ENCODE data around the gene ZNF512B. TPM values are rescaled to one million over a fixed set of nuclear protein-coding genes. Genes with fewer than 3 reads are reported as not detected.

Gene ZNF512B
- total RNA-seq, 2 donors from 2014 or later: 23.7 to 26.8 TPM

DNA sequence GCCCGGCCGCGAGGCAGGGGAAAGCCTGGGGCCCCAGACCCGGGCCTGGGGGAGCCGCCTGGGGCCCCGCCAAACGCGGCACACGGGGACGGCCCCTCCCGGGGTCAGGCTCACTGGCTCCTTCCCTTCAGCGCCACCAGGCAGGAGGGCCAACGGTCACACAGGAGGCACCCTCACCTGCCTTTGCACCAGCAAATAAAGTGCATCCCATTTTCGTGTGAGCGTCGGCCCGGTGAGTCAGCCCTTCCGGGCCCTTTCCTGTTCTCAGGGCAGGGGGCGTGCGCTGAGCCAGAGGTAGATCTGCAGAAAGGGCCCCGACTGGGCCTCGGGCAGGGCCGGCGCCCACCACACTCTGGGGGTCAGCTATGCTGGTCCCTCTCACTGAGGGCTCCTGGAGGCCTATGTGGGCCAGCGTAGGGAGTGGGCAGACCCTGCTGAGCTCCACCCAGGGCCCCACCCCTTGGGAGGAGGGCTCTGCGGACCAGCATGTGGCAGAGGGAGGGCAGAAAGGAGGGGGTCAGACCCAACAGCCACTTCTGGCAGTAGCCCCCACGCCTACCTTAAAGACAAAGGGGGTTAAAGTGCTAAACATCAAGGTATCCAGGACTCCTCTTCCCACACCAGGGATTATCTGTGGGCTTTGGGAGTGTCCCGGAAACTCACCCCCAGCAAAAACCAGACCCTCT lies 12.6 kb downstream of the ZNF512B start:
- H3K4me1 Mint-ChIP-seq: peaks cover 29% of the 10 kb centered on the region
- Histone ChIP-seq H3K9ac (ENCODE audit: extremely low read depth, low read length, poor library complexity, severe bottlenecking) (peak overlapping the region; percentile 49), H3K27me3 (ENCODE audit: control insufficient read depth, insufficient read depth, low read length, poor library complexity, severe bottlenecking) (no peaks in the 10 kb centered on the region), H3K36me3 (ENCODE audit: control insufficient read depth, insufficient read depth, low read length) (peaks cover 6% of the 10 kb centered on the region), H3K4me3 (ENCODE audit: low read length) (peak overlapping the region; percentile 75), H3K27ac (ENCODE audit: low read depth, low read length) (no peak overlapping the region), H3K9me3 (ENCODE audit: control insufficient read depth, low read length) (no peaks in the 10 kb centered on the region), H3K4me1 (ENCODE audit: control insufficient read depth, insufficient read depth, low read length) (peaks cover 15% of the 10 kb centered on the region)
- no peaks in the 10 kb centered on the region for H3K27me3 Mint-ChIP-seq (ENCODE audit: insufficient read depth)
- TF ChIP-seq, protein P1, sequence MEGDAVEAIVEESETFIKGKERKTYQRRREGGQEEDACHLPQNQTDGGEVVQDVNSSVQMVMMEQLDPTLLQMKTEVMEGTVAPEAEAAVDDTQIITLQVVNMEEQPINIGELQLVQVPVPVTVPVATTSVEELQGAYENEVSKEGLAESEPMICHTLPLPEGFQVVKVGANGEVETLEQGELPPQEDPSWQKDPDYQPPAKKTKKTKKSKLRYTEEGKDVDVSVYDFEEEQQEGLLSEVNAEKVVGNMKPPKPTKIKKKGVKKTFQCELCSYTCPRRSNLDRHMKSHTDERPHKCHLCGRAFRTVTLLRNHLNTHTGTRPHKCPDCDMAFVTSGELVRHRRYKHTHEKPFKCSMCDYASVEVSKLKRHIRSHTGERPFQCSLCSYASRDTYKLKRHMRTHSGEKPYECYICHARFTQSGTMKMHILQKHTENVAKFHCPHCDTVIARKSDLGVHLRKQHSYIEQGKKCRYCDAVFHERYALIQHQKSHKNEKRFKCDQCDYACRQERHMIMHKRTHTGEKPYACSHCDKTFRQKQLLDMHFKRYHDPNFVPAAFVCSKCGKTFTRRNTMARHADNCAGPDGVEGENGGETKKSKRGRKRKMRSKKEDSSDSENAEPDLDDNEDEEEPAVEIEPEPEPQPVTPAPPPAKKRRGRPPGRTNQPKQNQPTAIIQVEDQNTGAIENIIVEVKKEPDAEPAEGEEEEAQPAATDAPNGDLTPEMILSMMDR (conservative IDR thresholded peaks at IDR 0.05): peak; percentile 55
- peak overlapping the region; percentile 71 for H3K4me3 Mint-ChIP-seq
- DNase-seq: peak; percentile 93
- peaks cover 14% of the 10 kb centered on the region for H3K36me3 Mint-ChIP-seq (ENCODE audit: low read depth)
- H3K27ac Mint-ChIP-seq: peak overlapping the region; percentile 83
- WGBS, 2 experiments (ENCODE audit: insufficient coverage in 1 of 2, insufficient read length in 1 of 2): 7 to 8% methylated on average over 21 to 28 of the region's 28 CpGs
- no peaks in the 10 kb centered on the region for H3K9me3 Mint-ChIP-seq

GRCh38 chr20:63956664-63957003 lies 13.1 kb downstream of the ZNF512B start:
- no peak overlapping the region for H3K27ac ChIP-seq (ENCODE audit: low read depth, low read length)
- H3K4me3 ChIP-seq (ENCODE audit: low read length): peak overlapping the region; percentile 75
- Mint-ChIP-seq H3K27ac (peak overlapping the region; percentile 80), H3K27me3 (ENCODE audit: insufficient read depth) (no peaks in the 10 kb centered on the region), H3K36me3 (ENCODE audit: low read depth) (peaks cover 11% of the 10 kb centered on the region), H3K4me3 (peak overlapping the region; percentile 71), H3K9me3 (no peaks in the 10 kb centered on the region), H3K4me1 (peaks cover 29% of the 10 kb centered on the region)
- H3K9ac ChIP-seq (ENCODE audit: extremely low read depth, low read length, poor library complexity, severe bottlenecking): peak overlapping the region; percentile 49
- H3K9me3 ChIP-seq (ENCODE audit: control insufficient read depth, low read length): no peaks in the 10 kb centered on the region
- TF ChIP-seq, protein P1 (conservative IDR thresholded peaks at IDR 0.05): no peak
- H3K36me3 ChIP-seq (ENCODE audit: control insufficient read depth, insufficient read depth, low read length): peaks cover 6% of the 10 kb centered on the region
- no peaks in the 10 kb centered on the region for H3K27me3 ChIP-seq (ENCODE audit: control insufficient read depth, insufficient read depth, low read length, poor library complexity, severe bottlenecking)
- no peak for DNase-seq
- peaks cover 15% of the 10 kb centered on the region for H3K4me1 ChIP-seq (ENCODE audit: control insufficient read depth, insufficient read depth, low read length)
- WGBS, 2 experiments (ENCODE audit: insufficient coverage in 1 of 2, insufficient read length in 1 of 2): 2 to 4% methylated on average over 8 to 10 of the region's 15 CpGs

DNA sequence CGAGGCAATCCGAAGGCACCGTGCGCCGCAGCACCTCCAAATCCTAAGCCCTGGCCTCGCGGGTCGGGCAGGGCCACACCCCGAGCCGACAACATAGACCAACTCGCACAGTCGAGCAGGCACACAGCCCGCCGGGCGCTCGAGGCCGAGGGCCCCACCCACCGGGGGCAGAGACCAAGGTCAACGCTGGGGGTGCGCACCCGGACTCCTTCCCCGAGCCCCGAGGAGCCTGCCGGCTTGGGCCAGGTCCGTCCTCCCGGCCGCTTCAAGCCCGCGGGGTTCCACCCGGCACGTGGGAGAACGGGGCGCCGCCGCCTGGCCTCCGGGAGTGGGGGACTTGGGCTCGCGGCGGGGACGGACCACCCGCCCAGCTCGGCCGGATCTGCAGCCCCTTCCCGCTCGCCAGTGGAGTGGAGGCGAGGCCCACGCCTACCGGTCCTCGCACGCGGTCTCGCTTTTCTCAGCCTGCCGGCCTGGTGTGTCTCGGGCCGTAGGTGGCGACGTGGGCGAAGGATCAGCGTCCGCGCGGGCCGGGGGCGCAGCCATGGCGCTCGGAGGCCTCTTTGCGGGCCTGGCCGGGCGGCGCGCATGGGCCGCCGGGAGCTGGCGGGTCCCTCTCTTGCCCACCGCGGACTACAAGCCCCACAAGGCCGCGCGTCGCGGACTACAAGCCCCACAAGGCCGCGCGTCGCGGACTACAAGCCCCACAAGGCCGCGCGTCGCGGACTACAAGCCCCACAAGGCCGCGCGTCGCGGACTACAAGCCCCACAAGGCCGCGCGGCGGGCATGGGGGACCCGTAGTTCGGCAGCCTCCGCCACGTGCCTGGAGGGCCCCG lies 13.7 kb downstream of the ZNF512B start, which contains the start of gene UCKL1:
UCKL1 (minus strand) TSS at position 590 of the 837 bp plus-strand sequence; CDS start at position 546, 44 bp downstream.
- TF ChIP-seq, protein P1 (conservative IDR thresholded peaks at IDR 0.05): no peak
- peaks cover 18% of the 10 kb centered on the region for H3K4me1 ChIP-seq (ENCODE audit: control insufficient read depth, insufficient read depth, low read length)
- Mint-ChIP-seq H3K9me3 (no peaks in the 10 kb centered on the region), H3K4me3 (peak within 1 kb of the TSS; percentile 71), H3K4me1 (peaks cover 29% of the 10 kb centered on the region), H3K27me3 (ENCODE audit: insufficient read depth) (no peaks in the 10 kb centered on the region), H3K36me3 (ENCODE audit: low read depth) (peaks cover 7% of the 10 kb centered on the region), H3K27ac (peak within 1 kb of the TSS; percentile 83)
- 0 to 1% methylated on average over 33 to 105 of the region's 105 CpGs for WGBS, 2 experiments (ENCODE audit: insufficient coverage in 1 of 2, insufficient read length in 1 of 2)
- no peaks in the 10 kb centered on the region for H3K27me3 ChIP-seq (ENCODE audit: control insufficient read depth, insufficient read depth, low read length, poor library complexity, severe bottlenecking)
- no peaks in the 10 kb centered on the region for H3K9me3 ChIP-seq (ENCODE audit: control insufficient read depth, low read length)
- peak within 1 kb of the TSS; percentile 82 for H3K4me3 ChIP-seq (ENCODE audit: low read length)
- peak within 1 kb of the TSS; percentile 63 for H3K27ac ChIP-seq (ENCODE audit: low read depth, low read length)
- DNase-seq: peak; percentile 91
- H3K36me3 ChIP-seq (ENCODE audit: control insufficient read depth, insufficient read depth, low read length): peaks cover 6% of the 10 kb centered on the region
- peak within 1 kb of the TSS; percentile 72 for H3K9ac ChIP-seq (ENCODE audit: extremely low read depth, low read length, poor library complexity, severe bottlenecking)

Measured in endodermal cell (in vitro differentiated cells).